Measurements from ENCODE around the gene CACNA1C. TPM values are rescaled to one million over a fixed set of nuclear protein-coding genes. Genes with fewer than 3 reads are reported as not detected.

The CACNA1C gene
- total and polyA plus RNA-seq, 2 donors from 2014 or later, result 1.6 to 17.4 TPM

DNA sequence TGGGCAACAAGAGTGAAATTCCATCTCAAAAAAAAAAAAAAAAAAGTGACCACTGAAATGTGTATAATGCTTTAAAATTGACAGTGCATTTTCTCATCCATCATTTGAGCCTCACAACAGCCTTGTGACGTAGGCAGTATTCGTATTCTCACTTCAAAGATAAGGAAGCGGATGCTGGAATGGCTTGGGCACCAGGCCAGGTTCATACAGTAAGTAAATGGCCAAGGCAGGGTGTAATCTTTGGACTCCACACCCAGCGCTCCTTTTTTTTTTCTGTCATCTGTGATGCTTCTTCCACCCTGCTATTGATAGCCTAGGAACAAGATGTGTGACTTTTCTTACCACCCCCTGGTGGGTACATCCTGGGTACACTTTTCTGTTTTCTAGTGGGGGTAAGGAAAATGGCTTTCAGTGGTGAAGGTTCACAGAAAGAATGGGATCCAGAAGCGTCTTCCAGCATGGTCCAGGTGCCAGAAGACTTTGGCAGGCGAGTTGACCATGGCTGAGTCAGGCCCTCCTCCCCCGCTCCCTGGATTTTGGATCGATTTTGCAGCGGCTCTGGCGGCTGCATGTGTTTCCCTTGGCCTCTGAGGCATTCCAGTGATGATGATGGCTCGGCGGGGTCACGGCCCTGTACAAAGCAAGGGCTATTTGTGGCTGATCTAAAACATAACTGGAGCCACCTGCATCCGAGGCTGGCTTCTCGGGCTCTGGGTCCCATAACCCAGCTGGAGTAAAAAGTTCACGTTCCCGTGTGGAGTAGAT, 110.6 kb downstream of the CACNA1C start:
- Histone ChIP-seq H3K4me1 (ENCODE audit: control insufficient read depth in 2 of 3, insufficient read depth in 2 of 3, low read depth in 1 of 3, low read length in 3 of 3) (peaks cover 0 to 4% (median 0%) of the 10 kb centered on the region in 3 donors), H3K27ac (ENCODE audit: low read depth in 2 of 2, low read length in 2 of 2) (peak overlapping the region; percentile 40 to 67), H3K9ac (ENCODE audit: low read length in 3 of 3) (no peak overlapping the region), H3K4me3 (ENCODE audit: low read length in 3 of 3) (no peak overlapping the region), H3K9me3 (ENCODE audit: control insufficient read depth in 2 of 3, insufficient read depth in 1 of 3, low read length in 3 of 3) (peaks cover 0 to 15% (median 0%) of the 10 kb centered on the region in 3 donors), H3K36me3 (ENCODE audit: control insufficient read depth in 2 of 3, insufficient read depth in 3 of 3, low read length in 3 of 3) (no peaks in the 10 kb centered on the region), H3K27me3 (ENCODE audit: control insufficient read depth, insufficient read depth, low read length) (no peaks in the 10 kb centered on the region)
- intact Hi-C loops (cut with DNase I), result no loop called here
- no peak for TF ChIP-seq CTCF (IDR thresholded peaks at IDR 0.05; ENCODE audit: borderline replicate concordance, extremely low read depth, insufficient read depth)
- no peak for FAIRE-seq
- DNase-seq, result peak in 3 of 5 donors; percentile 26 to 88 (median 77)

DNA sequence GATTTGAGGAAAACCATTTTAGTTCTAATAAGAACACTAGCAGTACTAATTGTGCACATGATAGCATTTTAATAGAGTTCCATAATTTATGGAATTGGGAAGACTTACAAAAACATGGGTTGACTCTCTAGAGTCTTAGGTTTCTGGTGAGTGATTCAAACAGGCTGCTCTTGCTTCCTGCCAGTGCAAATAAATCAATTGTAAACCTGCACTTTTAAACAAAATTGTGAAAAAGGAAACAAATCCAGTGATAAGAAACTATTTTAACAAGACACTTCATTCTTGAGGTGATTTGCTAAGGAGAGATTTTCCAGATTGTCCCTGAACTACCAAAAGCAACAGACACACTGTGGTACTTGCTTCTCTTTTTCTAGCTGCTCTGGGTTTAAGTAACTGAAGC, 112.2 kb downstream of the CACNA1C start:
- Histone ChIP-seq H3K4me3 (ENCODE audit: low read length in 3 of 3) (no peak overlapping the region), H3K27ac (ENCODE audit: low read depth in 2 of 2, low read length in 2 of 2) (no peak overlapping the region), H3K27me3 (ENCODE audit: control insufficient read depth, insufficient read depth, low read length) (no peaks in the 10 kb centered on the region), H3K4me1 (ENCODE audit: control insufficient read depth in 2 of 3, insufficient read depth in 2 of 3, low read depth in 1 of 3, low read length in 3 of 3) (peaks cover 0 to 4% (median 0%) of the 10 kb centered on the region in 3 donors), H3K9ac (ENCODE audit: low read length in 3 of 3) (no peak overlapping the region), H3K36me3 (ENCODE audit: control insufficient read depth in 2 of 3, insufficient read depth in 3 of 3, low read length in 3 of 3) (no peaks in the 10 kb centered on the region), H3K9me3 (ENCODE audit: control insufficient read depth in 2 of 3, insufficient read depth in 1 of 3, low read length in 3 of 3) (peaks cover 0 to 15% (median 0%) of the 10 kb centered on the region in 3 donors)
- FAIRE-seq (no peak), DNase-seq (peak in 2 of 5 donors; percentile 78 to 80)
- TF ChIP-seq CTCF (IDR thresholded peaks at IDR 0.05; ENCODE audit: borderline replicate concordance, extremely low read depth, insufficient read depth), result no peak
- intact Hi-C loops (cut with DNase I), result no loop called here

GRCh38 chr12:2165927-2166326, 113.1 kb downstream of the CACNA1C start:
- H3K4me1 ChIP-seq (ENCODE audit: control insufficient read depth in 2 of 3, insufficient read depth in 2 of 3, low read depth in 1 of 3, low read length in 3 of 3), result peaks cover 0 to 4% (median 0%) of the 10 kb centered on the region in 3 donors
- intact Hi-C loops (cut with DNase I), result no loop called here
- no peak for FAIRE-seq

More at GRCh38 chr12:2165927-2166326, 113.1 kb downstream of the CACNA1C start:
- H3K4me3 ChIP-seq (ENCODE audit: low read length in 3 of 3), result no peak overlapping the region
- no peaks in the 10 kb centered on the region for H3K36me3 ChIP-seq (ENCODE audit: control insufficient read depth in 2 of 3, insufficient read depth in 3 of 3, low read length in 3 of 3)
- H3K27me3 ChIP-seq (ENCODE audit: control insufficient read depth, insufficient read depth, low read length), result no peaks in the 10 kb centered on the region
- no peak overlapping the region for H3K9ac ChIP-seq (ENCODE audit: low read length in 3 of 3)
- TF ChIP-seq CTCF (IDR thresholded peaks at IDR 0.05; ENCODE audit: borderline replicate concordance, extremely low read depth, insufficient read depth), result no peak
- no peak overlapping the region for H3K27ac ChIP-seq (ENCODE audit: low read depth in 2 of 2, low read length in 2 of 2)
- peaks cover 0 to 15% (median 0%) of the 10 kb centered on the region in 3 donors for H3K9me3 ChIP-seq (ENCODE audit: control insufficient read depth in 2 of 3, insufficient read depth in 1 of 3, low read length in 3 of 3)
- no peak for DNase-seq
